HepG2 (cell line): ENCODE data around the gene UNCX. TPM values are rescaled to one million over a fixed set of nuclear protein-coding genes. Genes with fewer than 3 reads are reported as not detected.

Experiments used
- ATAC-seq: fragments of 200-7000 bp; cut with Tn5 transposase; 3 replicates; pipeline ENCODE4 v1.9.1; 2020; ENCODE audit warnings: mild to moderate bottlenecking, moderate library complexity
- BruUV-seq: library from RNA; stranded (reverse); fragments of 400-500 nt; replicated peaks from 2 replicates; lab custom pipeline; 2021; lab: Mats Ljungman, UMichigan
- CTCF ChIA-PET: fragments of 300-600 bp; formaldehyde crosslinking; extraction: SDS; loops from one replicate; lab custom pipeline; 2021; ENCODE audit warnings: low total read pairs, inconsistent platforms, low intra/inter-chr PET ratio; lab: Yijun Ruan, JAX
- POLR2A ChIA-PET: fragments of 350-600 bp; sonication (Branson Sonifier 250); formaldehyde crosslinking; loops from one replicate; lab custom pipeline; 2020; ENCODE audit warnings: antibody characterized with exemption, inconsistent platforms; lab: Yijun Ruan, JAX
- DNase-seq: peaks from one replicate; pipeline ENCODE4 v3.0.0-alpha.2; 2015; ENCODE audit warnings: low spot score
- FAIRE-seq: peaks from 3 replicates; lab custom pipeline; 2011; peaks lifted over from hg19 to GRCh38; lab: Jason Lieb, UNC
- H2AFZ ChIP-seq: one replicate; pipeline ENCODE4 v1.6.1; 2011; ENCODE audit warnings: low read length, inconsistent platforms
- H3K27ac ChIP-seq: fragments of 300-600 bp; 3 replicates; pipeline ENCODE4 v1.8.0; 2011; ENCODE audit warnings: mixed run types, mild to moderate bottlenecking, mixed read lengths, low read length, inconsistent platforms; ENCODE audit not compliant: insufficient read depth; ENCODE audit errors: extremely low read length
- H3K27me3 ChIP-seq, 2 experiments: fragments of 200-600 bp in 1 of 2; 2 replicates in 1 of 2; 3 replicates in 1 of 2; pipeline versions ENCODE4 v1.6.0 to v1.8.0; 2011; ENCODE audit warnings: low read length in 2 of 2, mild to moderate bottlenecking in 2 of 2, moderate library complexity in 2 of 2, inconsistent platforms in 1 of 2; ENCODE audit not compliant: insufficient read depth in 2 of 2, control insufficient read depth in 1 of 2
- H3K36me3 ChIP-seq, 2 experiments: fragments of 200-600 bp in 1 of 2; replicated peaks in 1 of 2; 2 replicates in 1 of 2; 3 replicates in 1 of 2; pipeline versions ENCODE4 v1.5.1 to v1.8.0; 2011; ENCODE audit warnings: low read length in 2 of 2, inconsistent platforms in 1 of 2; ENCODE audit not compliant: insufficient read depth in 2 of 2, control insufficient read depth in 1 of 2
- H3K4me1 ChIP-seq: 2 replicates; pipeline ENCODE4 v1.5.1; 2012; ENCODE audit warnings: low read length, inconsistent platforms; ENCODE audit not compliant: insufficient read depth
- H3K4me2 ChIP-seq: 2 replicates; pipeline ENCODE4 v1.6.0; 2011; ENCODE audit warnings: low read depth, low read length, inconsistent platforms
- H3K4me3 ChIP-seq, 3 experiments: fragments of 200-600 bp in 1 of 3; sonication (generic), shearing (Covaris generic) in 1 of 3; replicated peaks in 1 of 3; 2 replicates each; pipeline ENCODE4 v1.5.1; 2011 to 2016; ENCODE audit warnings: low read length in 3 of 3, inconsistent platforms in 2 of 3, low read depth in 2 of 3, mild to moderate bottlenecking in 2 of 3, control low read depth in 1 of 3, mixed read lengths in 1 of 3; ENCODE audit not compliant: insufficient read depth in 1 of 3
- H3K79me2 ChIP-seq: one replicate; pipeline ENCODE4 v1.6.1; 2011; ENCODE audit warnings: low read length, inconsistent platforms; ENCODE audit not compliant: insufficient read depth
- H3K9ac ChIP-seq: 2 replicates; pipeline ENCODE4 v1.6.0; 2011; ENCODE audit warnings: mild to moderate bottlenecking, low read depth, low read length, inconsistent platforms; ENCODE audit not compliant: insufficient read depth
- H3K9me3 ChIP-seq: 2 replicates; pipeline ENCODE4 v1.5.1; 2012; ENCODE audit warnings: mild to moderate bottlenecking, low read length
- H4K20me1 ChIP-seq: 2 replicates; pipeline ENCODE4 v1.6.0; 2011; ENCODE audit warnings: inconsistent platforms, mild to moderate bottlenecking, low read length, moderate library complexity; ENCODE audit not compliant: insufficient read depth
- HNRNPH1 ChIP-seq: fragments of 200-400 bp; formaldehyde crosslinking; optimal IDR thresholded peaks from 2 replicates; pipeline ENCODE3; 2017; ENCODE audit warnings: mild to moderate bottlenecking, low read depth, low read length
- ISX ChIP-seq: sonication (generic); formaldehyde crosslinking; conservative IDR thresholded peaks from 2 replicates; pipeline ENCODE4 v1.5.0; 2020; ENCODE audit warnings: missing genetic modification reagents
- MAFF ChIP-seq: IDR thresholded peaks from 2 replicates; pipeline ENCODE4 v1.6.1; 2011; ENCODE audit warnings: low read depth, low read length, improper control_type of control experiment
- NONO ChIP-seq, 2 experiments: fragments of 450-650 bp in 1 of 2; sonication (generic) in 1 of 2; formaldehyde crosslinking in 1 of 2; IDR thresholded peaks in 1 of 2; conservative IDR thresholded peaks in 1 of 2; 2 replicates each; pipeline versions ENCODE4 v1.6.1 to v1.8.0; 2017 to 2022; ENCODE audit warnings: mild to moderate bottlenecking in 1 of 2, missing genetic modification reagents in 1 of 2, moderate library complexity in 1 of 2
- TEAD2 ChIP-seq: sonication (generic); formaldehyde crosslinking; IDR thresholded peaks from 2 replicates; pipeline ENCODE4 v1.9.0; 2021; ENCODE audit warnings: missing genetic modification reagents
- ZFY ChIP-seq: sonication (generic); formaldehyde crosslinking; IDR thresholded peaks from 2 replicates; pipeline ENCODE4 v1.4.0; 2020; ENCODE audit warnings: missing genetic modification reagents
- ZNF317 ChIP-seq: sonication (generic); formaldehyde crosslinking; IDR thresholded peaks from 2 replicates; pipeline ENCODE4 v1.5.0; 2020; ENCODE audit warnings: mild to moderate bottlenecking, missing genetic modification reagents
- ZNF7 ChIP-seq: IDR thresholded peaks from 2 replicates; pipeline ENCODE4 v1.6.1; 2016; ENCODE audit warnings: missing biosample characterization, missing genetic modification reagents
- ZNF724P ChIP-seq: sonication (generic); formaldehyde crosslinking; IDR thresholded peaks from 2 replicates; pipeline ENCODE4 v1.8.0; 2022; ENCODE audit warnings: missing genetic modification reagents, borderline replicate concordance
- WGBS: methylation state at CpG from one replicate; pipeline ENCODE4 v1.1.6; 2017; ENCODE audit warnings: low lambda C conversion rate; 5-methylcytosine and 5-hydroxymethylcytosine counted together
- in situ Hi-C: cut with HindIII; loops from 2 replicates; pipeline ENCODE4 v1.10.0; 2017; ENCODE audit warnings: low pct_unique_long_range_greater_than_20kb; ENCODE audit not compliant: extremely low pct_ligation_motif_present
- intact Hi-C: fragments of 100-400 bp; cut with micrococcal nuclease; formaldehyde crosslinking; loops from one replicate; pipeline ENCODE4 v1.10.0; 2022; ENCODE audit not compliant: unreplicated experiment
- polyA plus RNA-seq, 8 experiments: library from polyadenylated mRNA; depleted of rRNA in 3 of 8; stranded (reverse) in 7 of 8; unstranded in 1 of 8; fragments of >200 nt; fragmentation: Illumina TruSeq in 4 of 8; extraction: Trizol in 4 of 8; gene quantifications; 2 replicates each; pipeline versions ENCODE4 v1.2.1 to v1.2.3, GENCODE V29; 2011 to 2016; ENCODE audit warnings: low read depth in 4 of 8, missing spikeins in 1 of 8, mixed read lengths in 1 of 8; ENCODE audit not compliant: insufficient read depth in 1 of 8
- total RNA-seq, 5 experiments: library from RNA; depleted of rRNA; stranded (reverse); fragments of >200 nt; fragmentation: Illumina TruSeq; extraction: Trizol; gene quantifications; 2 replicates each; pipeline ENCODE4 v1.2.3, GENCODE V29; 2016; ENCODE audit warnings: low read depth in 1 of 5
- TF ChIP-seq, protein P1 (sequence below): sonication (generic); formaldehyde crosslinking; IDR thresholded peaks from 2 replicates; pipeline ENCODE4 v1.5.0; 2020; ENCODE audit warnings: missing genetic modification reagents
- TF ChIP-seq, protein P2 (sequence below): sonication (generic); formaldehyde crosslinking; IDR thresholded peaks from 2 replicates; pipeline ENCODE4 v1.4.0; 2020; ENCODE audit warnings: missing genetic modification reagents

The UNCX gene
- total and polyA plus RNA-seq, 2 of the 13 experiments (the other 11 are each of a cell fraction or from before 2014, with no cell fraction given) = not detected

DNA sequence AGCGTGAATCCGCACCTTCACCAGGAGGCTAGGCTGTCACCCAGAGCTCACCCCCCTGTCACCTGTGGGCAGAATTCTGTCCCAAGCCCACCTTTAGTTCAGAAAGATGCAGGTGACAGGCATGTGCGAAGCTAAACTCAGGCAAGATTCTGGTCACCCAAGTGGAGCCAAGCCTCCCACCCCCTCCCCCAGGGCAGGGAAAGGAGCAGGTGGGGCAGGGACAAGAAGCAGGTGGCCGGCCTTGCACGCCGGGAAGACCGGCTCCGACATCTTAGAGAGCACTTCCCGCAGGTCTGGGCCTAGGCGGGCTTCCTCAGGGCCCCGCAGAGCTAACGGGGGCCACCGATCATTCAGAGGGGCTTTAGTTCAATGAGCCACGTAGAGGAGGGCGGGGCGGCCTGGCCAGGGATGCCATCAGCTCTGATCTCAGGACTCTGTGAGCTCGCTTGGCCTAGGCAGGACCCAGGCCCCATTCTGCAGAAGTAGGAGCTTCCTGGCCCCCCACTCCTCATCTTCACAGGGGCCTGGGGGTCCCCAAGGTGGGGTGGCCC, 19.9 kb downstream of the UNCX start:
- CTCF ChIA-PET = no interaction called here
- Histone ChIP-seq H4K20me1 (no peaks in the 10 kb centered on the region), H3K4me3 (no peak overlapping the region), H3K9me3 (no peaks in the 10 kb centered on the region), H3K4me1 (peaks cover 28% of the 10 kb centered on the region), H3K27ac (no peak overlapping the region), H3K79me2 (no peaks in the 10 kb centered on the region), H2AFZ (no peak overlapping the region), H3K9ac (no peak overlapping the region), H3K27me3 (peaks cover 23 to 89% of the 10 kb centered on the region in 2 experiments), H3K4me2 (no peak overlapping the region), H3K36me3 (no peaks in the 10 kb centered on the region)
- intact Hi-C loops (no loop called here), in situ Hi-C loops (no loop called here)
- 42% methylated on average over 4 of the region's 17 CpGs for WGBS
- POLR2A ChIA-PET = no interaction called here
- no TSS peak for BruUV-seq
- DNase-seq = no peak
- no peak for ATAC-seq
- FAIRE-seq = no peak
- no peak for TF ChIP-seq ZNF317 (CRISPR knock-in tag)
- no peak for TF ChIP-seq ZNF7 (CRISPR knock-in tag)

DNA sequence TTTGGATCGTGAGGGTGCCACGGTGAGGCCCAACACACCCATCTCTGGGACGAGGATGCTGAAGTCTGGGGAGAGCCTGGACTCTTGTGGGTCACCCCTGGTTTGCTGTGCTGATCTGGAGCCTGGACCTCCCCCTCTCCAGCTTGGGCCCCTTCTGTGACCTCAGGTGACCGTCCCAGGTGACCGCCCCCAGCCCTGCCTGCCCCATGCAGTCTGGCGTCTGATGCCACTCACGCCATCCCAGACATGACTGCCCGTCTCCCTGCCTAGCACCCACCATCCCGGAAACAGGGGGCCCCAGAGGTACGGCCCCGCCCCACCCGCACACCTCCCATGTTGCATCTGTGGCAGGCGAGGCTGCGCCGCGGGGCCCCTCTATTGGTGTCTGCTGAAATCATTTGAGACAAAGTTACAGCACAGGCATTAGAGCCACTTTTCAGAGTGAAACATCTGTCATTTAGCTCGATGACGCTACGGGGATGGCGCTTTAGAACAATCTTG, 21.1 kb downstream of the UNCX start:
- Histone ChIP-seq H3K27me3 (peaks cover 22 to 86% of the 10 kb centered on the region in 2 experiments), H4K20me1 (no peaks in the 10 kb centered on the region), H3K79me2 (no peaks in the 10 kb centered on the region), H2AFZ (no peak overlapping the region), H3K9ac (no peak overlapping the region), H3K4me1 (peaks cover 28% of the 10 kb centered on the region), H3K9me3 (no peaks in the 10 kb centered on the region), H3K36me3 (no peaks in the 10 kb centered on the region), H3K4me2 (no peak overlapping the region), H3K27ac (no peak overlapping the region), H3K4me3 (no peak overlapping the region)
- no peak for FAIRE-seq
- intact Hi-C loops = no loop called here
- ChIA-PET CTCF (no interaction called here), POLR2A (no interaction called here)
- 59% methylated on average over 13 of the region's 20 CpGs for WGBS
- no peak for DNase-seq
- no TSS peak for BruUV-seq
- no peak for ATAC-seq
- in situ Hi-C loops = no loop called here
- TF ChIP-seq TEAD2 (CRISPR knock-in tag) (no peak), ZNF724P (no peak), ISX (CRISPR knock-in tag) (no peak), NONO (IDR thresholded peaks at IDR 0.05) (no peak), NONO (CRISPR knock-in tag; conservative IDR thresholded peaks at IDR 0.05) (no peak), MAFF (no peak), HNRNPH1 (no peak), ZNF317 (CRISPR knock-in tag) (no peak), ZFY (no peak)
- TF ChIP-seq, protein P1, sequence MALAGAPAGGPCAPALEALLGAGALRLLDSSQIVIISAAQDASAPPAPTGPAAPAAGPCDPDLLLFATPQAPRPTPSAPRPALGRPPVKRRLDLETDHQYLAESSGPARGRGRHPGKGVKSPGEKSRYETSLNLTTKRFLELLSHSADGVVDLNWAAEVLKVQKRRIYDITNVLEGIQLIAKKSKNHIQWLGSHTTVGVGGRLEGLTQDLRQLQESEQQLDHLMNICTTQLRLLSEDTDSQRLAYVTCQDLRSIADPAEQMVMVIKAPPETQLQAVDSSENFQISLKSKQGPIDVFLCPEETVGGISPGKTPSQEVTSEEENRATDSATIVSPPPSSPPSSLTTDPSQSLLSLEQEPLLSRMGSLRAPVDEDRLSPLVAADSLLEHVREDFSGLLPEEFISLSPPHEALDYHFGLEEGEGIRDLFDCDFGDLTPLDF (CRISPR knock-in tag) = no peak
- TF ChIP-seq, protein P2, sequence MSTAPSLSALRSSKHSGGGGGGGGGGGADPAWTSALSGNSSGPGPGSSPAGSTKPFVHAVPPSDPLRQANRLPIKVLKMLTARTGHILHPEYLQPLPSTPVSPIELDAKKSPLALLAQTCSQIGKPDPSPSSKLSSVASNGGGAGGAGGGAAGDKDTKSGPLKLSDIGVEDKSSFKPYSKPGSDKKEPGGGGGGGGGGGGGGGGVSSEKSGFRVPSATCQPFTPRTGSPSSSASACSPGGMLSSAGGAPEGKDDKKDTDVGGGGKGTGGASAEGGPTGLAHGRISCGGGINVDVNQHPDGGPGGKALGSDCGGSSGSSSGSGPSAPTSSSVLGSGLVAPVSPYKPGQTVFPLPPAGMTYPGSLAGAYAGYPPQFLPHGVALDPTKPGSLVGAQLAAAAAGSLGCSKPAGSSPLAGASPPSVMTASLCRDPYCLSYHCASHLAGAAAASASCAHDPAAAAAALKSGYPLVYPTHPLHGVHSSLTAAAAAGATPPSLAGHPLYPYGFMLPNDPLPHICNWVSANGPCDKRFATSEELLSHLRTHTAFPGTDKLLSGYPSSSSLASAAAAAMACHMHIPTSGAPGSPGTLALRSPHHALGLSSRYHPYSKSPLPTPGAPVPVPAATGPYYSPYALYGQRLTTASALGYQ (CRISPR knock-in tag) = no peak
